Astrocyte of the spinal cord (primary cell): Measurements from ENCODE around the gene P4HB.

Experiments
- DNase-seq: peaks from one replicate; pipeline ENCODE4 v3.0.0; 2011; ENCODE audit warnings: low read depth, low spot score
- H3K4me3 ChIP-seq: 2 replicates; pipeline ENCODE4 v1.5.1; 2011; ENCODE audit warnings: low read depth, mild to moderate bottlenecking, low read length, moderate library complexity
- in situ Hi-C: cut with HindIII; loops from 2 replicates; pipeline ENCODE4 v1.10.0; 2017; ENCODE audit warnings: low sequenced_read_pairs
- TF ChIP-seq, protein P1 (sequence below): IDR thresholded peaks from 2 replicates; pipeline ENCODE4 v1.5.1; 2012; ENCODE audit warnings: low read depth, mild to moderate bottlenecking, low read length, inconsistent platforms

The P4HB gene

GRCh38 chr17:81810476-81810875 is 49.9 kb downstream of the P4HB start:
- TF ChIP-seq, protein P1, sequence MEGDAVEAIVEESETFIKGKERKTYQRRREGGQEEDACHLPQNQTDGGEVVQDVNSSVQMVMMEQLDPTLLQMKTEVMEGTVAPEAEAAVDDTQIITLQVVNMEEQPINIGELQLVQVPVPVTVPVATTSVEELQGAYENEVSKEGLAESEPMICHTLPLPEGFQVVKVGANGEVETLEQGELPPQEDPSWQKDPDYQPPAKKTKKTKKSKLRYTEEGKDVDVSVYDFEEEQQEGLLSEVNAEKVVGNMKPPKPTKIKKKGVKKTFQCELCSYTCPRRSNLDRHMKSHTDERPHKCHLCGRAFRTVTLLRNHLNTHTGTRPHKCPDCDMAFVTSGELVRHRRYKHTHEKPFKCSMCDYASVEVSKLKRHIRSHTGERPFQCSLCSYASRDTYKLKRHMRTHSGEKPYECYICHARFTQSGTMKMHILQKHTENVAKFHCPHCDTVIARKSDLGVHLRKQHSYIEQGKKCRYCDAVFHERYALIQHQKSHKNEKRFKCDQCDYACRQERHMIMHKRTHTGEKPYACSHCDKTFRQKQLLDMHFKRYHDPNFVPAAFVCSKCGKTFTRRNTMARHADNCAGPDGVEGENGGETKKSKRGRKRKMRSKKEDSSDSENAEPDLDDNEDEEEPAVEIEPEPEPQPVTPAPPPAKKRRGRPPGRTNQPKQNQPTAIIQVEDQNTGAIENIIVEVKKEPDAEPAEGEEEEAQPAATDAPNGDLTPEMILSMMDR = no peak
- H3K4me3 ChIP-seq = no peak overlapping the region
- in situ Hi-C loops = no loop called here
- no peak for DNase-seq

DNA sequence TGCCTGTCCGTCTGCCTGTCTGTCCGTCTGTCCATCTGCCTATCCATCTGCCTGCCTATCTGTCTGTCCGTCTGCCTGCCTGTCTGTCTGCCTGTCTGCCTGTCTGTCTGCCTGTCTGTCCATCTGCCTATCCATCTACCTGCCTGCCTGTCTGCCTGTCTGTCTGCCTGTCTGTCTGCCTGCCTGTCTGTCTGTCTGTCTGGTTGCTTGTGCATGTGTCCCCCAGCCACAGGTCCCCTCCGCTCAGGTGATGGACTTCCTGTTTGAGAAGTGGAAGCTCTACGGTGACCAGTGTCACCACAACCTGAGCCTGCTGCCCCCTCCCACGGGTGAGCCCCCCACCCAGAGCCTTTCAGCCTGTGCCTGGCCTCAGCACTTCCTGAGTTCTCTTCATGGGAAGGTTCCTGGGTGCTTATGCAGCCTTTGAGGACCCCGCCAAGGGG is 50.8 kb downstream of the P4HB start:
- DNase-seq = no peak
- no peak overlapping the region for H3K4me3 ChIP-seq
- TF ChIP-seq, protein P1 = no peak
- in situ Hi-C loops = no loop called here

GRCh38 chr17:81808778-81809555 is 51.4 kb downstream of the P4HB start:
- TF ChIP-seq, protein P1 = no peak
- no peak for DNase-seq

GRCh38 chr17:81807839-81808238 is 52.5 kb downstream of the P4HB start:
- in situ Hi-C loops = no loop called here
- no peak for DNase-seq
- no peak overlapping the region for H3K4me3 ChIP-seq
- TF ChIP-seq, protein P1 = no peak

More at GRCh38 chr17:81808778-81809555, 51.4 kb downstream of the P4HB start:
- in situ Hi-C loops = no loop called here
- H3K4me3 ChIP-seq = no peak overlapping the region

- in situ Hi-C loops = no loop called here
- DNase-seq = no peak
- H3K4me3 ChIP-seq = no peak overlapping the region
- TF ChIP-seq, protein P1 = no peak
Observed at GRCh38 chr17:81807210-81807719, 53.1 kb downstream of the P4HB start.

DNA sequence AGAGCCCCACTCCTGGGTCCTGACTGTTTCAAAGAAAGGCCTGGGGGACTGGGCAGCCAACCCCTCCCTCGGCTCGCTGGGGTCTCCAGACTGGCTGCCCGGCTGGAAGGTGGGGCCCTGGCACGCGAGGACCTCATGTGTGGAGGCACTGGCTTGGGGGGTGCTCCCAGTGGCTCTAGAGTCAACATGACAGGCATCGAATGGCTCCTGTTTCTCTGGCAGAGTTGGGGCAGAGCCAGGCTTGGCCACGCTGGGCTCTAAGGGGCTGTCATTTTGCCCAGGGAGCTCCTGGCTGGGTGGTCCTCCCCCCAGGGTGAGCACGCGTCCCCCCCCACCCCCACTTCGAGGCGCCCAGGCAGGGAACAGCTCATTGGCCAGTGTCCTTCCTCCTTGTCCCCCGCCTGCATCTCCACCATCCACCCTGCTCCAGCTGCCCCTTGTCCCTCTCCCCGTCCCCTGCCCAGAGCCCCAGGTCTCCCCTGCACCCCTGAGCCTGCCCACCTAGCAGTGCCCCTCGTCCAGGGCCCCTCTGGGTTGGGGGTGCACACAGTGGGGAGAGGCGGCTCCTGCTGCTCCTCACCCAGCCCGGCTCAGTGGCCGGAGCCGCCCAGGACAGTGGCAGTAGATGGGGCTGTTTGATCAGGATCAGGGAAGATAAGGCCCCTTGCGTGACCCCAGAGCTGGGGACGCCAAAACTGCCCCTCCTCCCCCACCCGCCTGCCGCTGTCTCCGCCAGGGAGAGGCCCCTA is 53.7 kb downstream of the P4HB start:
- TF ChIP-seq, protein P1 = no peak
- in situ Hi-C loops = no loop called here
- DNase-seq = no peak
- H3K4me3 ChIP-seq = no peak overlapping the region
